HK-2 (cell line): ENCODE data around the gene WNT6.

Experiments
- DNase-seq: peaks from one replicate; pipeline ENCODE4 v3.0.0-alpha.2; 2018; ENCODE audit not compliant: unreplicated experiment

WNT6 gene

GRCh38 chr2:218857371-218858137 lies 2.1 kb upstream of the WNT6 start:
- no peak for DNase-seq

GRCh38 chr2:218858138-218858445 lies 1.5 kb upstream of the WNT6 start:
- DNase-seq, result no peak

GRCh38 chr2:218858671-218859555 lies 692 bp upstream of the WNT6 start:
- DNase-seq, result no peak

GRCh38 chr2:218859988-218860831 lies 605 bp downstream of the WNT6 start:
- no peak for DNase-seq

GRCh38 chr2:218860950-218861381 lies 1.4 kb downstream of the WNT6 start:
- no peak for DNase-seq

- DNase-seq, result no peak
Observed at GRCh38 chr2:218861645-218862318, 2.2 kb downstream of the WNT6 start.

- no peak for DNase-seq
Observed at GRCh38 chr2:218863021-218863520, 3.5 kb downstream of the WNT6 start.

- DNase-seq, result no peak
Observed at GRCh38 chr2:218865396-218865795, 5.8 kb downstream of the WNT6 start.

GRCh38 chr2:218865999-218866398 lies 6.4 kb downstream of the WNT6 start:
- no peak for DNase-seq

GRCh38 chr2:218867900-218868299 lies 8.3 kb downstream of the WNT6 start:
- no peak for DNase-seq

- DNase-seq, result no peak
Observed at GRCh38 chr2:218869064-218869463, 9.5 kb downstream of the WNT6 start.

- DNase-seq, result no peak
Observed at GRCh38 chr2:218870984-218871344, 11.4 kb downstream of the WNT6 start.

GRCh38 chr2:218871345-218872302 lies 12.0 kb downstream of the WNT6 start:
- DNase-seq, result no peak

- DNase-seq, result no peak
Observed at GRCh38 chr2:218872645-218873358, 13.2 kb downstream of the WNT6 start.

GRCh38 chr2:218873359-218874194 lies 14.0 kb downstream of the WNT6 start:
- DNase-seq, result no peak

- DNase-seq, result no peak
Observed at GRCh38 chr2:218875692-218876246, 16.2 kb downstream of the WNT6 start.

- DNase-seq, result peak; percentile 70
Observed at GRCh38 chr2:218876562-218877219, 17.1 kb downstream of the WNT6 start.

- DNase-seq, result no peak
Observed at GRCh38 chr2:218877331-218877730, 17.7 kb downstream of the WNT6 start.
